Stimulated activated CD8-positive, alpha-beta memory T cell treated with anti-CD3 and anti-CD28 coated beads, Interleukin-12 subunit alpha, Interleukin-12 subunit beta, amount 100 ng/mL, for 24 hours (primary cell): ENCODE measurements around the gene DRAM2.
"Not testable (repeated sequence)": the region's sequence is repeated elsewhere in the genome, so short reads cannot be mapped to it uniquely, and the experiment has no call there.

ENCODE experiments used
- DNase-seq: peaks from one replicate; pipeline ENCODE4 v3.0.0-alpha.2; 2020; ENCODE audit errors: extremely low read depth

Gene DRAM2

DNA sequence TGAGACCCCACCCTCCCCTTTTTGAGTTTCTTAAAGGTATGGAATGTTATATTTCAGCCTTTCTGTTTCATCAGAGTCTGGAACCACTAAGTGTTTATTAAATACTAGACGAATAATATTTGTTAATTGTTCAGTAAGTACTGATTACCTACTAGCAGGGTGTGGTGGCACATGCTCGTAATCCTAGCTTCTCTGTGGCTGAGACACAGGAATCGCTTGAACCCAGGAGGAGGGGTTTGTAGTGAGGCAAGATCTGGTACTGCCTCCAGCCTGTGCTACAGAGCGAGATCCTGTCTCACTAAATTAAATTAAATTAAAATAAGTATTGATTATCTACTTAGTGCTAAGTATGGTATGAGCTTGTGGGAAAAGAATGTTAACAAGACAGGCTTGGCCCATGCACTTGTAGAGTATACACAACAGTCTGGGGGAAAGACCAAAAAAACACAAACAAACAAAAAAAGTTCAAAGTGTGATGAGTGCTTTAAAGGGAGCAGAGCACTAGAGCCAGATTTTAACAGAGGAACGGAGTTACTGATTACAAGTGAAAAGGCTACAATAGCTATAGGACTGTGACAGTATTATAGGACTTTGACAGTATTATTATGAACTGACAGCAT is 2.6 kb upstream of the DRAM2 start:
- no peak for DNase-seq

DNA sequence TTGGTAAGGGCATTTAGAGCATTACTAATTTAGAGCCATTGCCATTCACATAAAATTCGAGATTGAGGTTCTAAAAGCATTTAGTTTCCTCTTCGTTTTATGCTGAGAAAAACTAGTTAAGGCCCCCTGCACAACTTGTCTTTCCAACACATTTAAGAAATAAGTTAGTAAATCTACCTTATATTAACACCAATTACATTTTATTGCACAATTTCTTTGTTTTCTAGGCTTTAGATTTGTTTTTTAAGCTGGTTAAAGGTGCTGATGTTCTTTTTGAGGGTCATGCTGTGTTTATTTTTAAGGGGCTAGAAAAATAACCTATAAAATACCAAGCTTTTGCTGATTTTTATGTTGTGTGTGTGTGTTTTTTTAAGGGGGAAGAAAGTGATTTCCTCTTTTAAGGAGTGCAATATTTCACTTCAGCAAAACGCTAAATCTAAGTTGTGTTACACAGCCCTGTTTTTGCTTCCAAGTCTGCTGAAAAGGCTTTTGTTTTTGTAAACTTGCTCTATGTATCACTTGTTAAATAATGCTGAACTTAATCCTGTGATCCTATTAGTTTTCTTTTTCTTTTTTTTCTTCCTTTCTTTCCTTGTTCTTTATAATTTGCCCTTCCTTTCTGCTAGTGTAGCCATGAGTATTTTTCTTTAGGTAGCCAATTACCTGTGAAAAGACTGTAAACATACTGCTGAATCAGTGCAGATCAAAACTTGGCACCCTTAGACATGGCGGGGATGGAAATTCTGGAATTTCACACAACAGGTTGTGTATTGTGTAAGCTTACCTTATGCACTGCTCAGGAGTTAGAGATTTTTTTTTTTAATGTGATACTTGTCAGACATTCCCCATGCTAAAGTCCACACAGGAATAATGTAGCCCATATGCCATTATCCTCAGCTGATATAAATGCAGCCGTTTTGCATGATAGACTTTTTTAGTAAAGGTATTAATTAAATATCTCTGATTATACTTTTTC is 1.6 kb upstream of the DRAM2 start:
- no peak for DNase-seq

- DNase-seq, result no peak
These were observed 731 bp upstream of the DRAM2 start for GRCh38 chr1:111140680-111140967.

DNA sequence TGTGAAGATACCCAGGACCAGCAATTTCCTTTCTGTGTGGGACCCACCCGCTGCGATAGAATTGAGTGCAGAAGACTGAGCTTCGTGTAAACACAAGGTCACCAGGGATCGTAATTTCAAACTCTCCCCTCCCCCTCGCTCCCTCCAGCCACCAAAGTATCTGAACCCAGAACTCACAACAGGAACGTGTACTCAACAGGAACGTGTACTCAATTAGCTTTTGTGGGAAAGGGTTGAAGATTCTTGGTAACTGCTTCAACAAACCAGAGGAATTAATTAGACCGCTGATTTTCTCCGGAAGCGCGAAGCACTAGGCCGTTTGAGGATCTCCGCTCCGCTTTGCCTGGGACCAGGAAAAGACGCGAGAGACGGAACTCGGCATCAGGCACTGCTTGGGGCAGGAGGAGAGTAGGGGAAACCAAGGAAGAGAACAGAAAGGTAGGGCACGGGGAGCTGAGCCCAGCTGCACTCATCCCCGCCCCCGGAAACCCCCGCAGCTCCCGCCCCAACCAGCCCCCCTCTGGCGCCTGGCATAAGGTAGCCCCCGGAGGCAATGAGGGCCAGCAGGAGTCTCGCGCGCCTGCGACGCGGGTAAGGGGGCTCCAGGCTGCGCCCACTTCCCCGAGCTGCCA is 453 bp downstream of the DRAM2 start:
- DNase-seq, result no peak

GRCh38 chr1:111133866-111134265 is 6.0 kb downstream of the DRAM2 start:
- DNase-seq, result no peak

DNA sequence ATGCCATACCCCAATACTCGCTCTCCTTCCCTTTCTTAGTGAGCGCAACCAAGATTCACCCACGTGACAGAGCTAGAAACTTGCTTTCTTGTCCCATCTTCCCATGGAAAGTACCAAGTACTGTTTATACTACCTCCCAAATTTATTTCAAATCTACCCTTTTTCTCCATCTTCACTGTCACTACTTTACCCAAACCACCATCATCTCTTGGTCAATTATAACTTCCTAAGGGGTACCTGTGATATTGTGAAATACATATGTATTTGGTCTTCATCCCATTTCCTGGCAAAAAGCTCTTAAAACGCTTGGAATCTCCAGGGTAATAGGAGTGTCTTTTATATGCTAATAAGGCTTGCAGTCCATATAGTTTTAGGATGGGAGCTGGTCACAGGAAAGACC is 8.2 kb downstream of the DRAM2 start:
- DNase-seq, result no peak

DNA sequence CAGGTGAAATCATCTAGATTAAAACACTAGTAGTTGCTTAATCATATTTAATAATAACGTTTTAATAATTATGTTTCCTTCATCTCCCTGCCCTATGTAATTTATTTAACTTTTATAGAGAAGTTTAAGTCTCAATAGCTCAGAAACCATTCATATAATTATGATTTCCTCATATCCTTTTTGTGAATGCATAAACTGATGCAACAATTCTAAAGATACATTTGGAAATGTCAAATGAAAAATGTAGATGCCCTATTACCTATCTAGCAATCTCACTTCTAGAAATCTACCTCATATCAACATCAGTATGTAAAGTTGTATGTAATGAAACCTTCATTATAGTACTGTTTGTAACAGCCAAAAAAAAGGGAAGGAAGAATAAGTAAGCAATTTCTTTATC is 10.5 kb downstream of the DRAM2 start:
- DNase-seq, result no peak

DNA sequence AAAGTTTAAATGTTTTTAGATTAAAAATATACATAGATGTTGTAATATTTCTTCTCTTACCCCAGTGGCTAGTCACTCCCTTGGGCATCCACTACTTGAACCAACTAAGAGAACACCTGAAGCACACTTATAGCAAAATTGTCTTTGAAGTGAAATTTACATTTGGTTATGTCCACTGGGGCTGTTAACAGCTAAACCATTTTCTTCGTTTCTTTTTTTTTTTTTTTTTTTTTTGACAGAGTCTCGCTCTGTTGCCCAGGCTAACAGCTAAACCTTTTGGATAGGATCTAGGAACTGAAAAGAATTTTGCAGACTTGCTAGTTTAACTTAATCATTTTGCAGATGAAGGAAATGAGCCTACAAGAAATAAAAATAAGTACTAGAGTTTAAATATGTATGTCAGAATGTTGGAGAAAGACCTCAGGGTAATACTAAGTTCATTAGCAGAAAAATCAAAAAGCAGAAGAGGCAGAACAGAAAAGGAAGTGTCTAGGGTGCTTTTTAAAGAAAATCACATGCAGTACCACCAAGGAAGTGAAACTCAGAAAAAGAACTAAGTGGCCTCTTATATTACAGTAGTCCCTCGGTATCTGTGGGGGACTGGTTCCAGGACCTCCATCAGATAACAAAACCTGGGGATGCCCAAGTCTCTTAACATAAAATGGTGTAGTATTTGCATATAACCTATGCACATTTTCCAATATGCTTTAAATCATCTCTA is 11.8 kb downstream of the DRAM2 start:
- DNase-seq, result no peak

DNA sequence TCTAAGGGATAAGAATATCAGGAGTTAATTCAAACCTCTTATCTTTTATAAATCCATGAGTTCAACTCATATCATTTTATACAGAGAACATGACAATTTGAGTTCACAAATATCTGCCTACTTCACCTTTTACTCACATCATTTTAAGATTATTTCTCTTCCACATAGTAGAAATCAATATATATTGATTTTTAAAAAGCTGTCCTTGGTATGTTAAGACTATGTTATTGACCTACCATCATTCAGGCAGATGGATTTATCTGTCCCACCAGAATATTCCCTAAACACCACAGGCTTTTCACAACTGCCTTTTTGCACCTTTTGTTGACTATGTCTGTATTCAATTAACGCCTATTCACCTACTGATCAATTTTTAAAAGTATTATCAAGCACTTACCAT is 13.5 kb downstream of the DRAM2 start:
- DNase-seq, result no peak

DNA sequence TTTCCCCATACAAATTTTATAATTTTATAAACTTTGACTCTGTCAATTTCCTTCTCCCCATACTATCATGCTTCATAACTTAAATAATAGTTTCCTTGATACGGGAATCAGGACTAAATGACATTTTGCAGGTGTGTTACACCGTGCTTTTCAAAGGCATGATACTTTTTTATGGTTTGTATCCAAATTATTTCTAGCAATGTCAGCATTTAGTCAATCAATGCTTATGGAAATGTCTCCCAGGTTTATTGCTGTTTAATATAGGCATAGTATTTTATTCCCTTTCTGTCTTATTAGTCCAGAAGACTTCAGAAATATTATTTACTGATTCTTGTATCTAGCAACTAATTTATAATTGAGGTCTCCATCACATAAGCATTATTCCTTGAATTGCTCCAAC is 23.4 kb downstream of the DRAM2 start:
- no peak for DNase-seq

DNA sequence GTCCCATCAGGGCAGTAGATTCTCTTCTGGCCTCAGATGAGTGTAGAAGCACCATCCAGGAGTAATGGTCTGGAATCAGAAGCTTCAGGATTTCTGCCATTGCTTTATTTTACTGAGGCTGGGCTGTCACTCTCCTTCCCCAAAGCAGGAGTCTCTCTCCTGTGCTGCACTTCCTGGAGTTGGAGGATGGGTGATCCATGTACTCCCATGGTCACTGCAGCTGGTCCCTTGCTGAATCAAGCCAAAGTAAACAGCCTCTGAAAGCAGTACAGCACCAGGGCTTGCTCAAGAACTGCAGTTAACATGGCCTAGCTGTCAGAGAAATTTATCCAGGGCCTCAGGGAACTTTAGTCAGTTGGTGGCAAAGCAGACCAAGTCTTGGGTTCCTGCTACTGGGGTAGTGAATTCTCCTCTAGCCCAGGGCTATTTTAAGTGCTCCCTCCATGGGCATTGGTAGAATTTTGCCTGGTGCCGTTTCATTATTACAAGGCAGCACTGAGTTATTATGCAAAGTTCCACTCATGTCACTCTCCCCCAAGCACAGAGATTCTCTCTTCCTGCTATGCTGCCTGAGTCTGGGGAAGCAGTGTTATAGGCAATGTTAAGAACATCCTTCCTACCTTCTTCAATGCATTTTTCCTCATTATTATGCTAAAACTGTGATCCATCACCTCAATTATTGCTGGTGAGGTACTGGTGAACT is 29.5 kb downstream of the DRAM2 start:
- DNase-seq, result no peak

DNA sequence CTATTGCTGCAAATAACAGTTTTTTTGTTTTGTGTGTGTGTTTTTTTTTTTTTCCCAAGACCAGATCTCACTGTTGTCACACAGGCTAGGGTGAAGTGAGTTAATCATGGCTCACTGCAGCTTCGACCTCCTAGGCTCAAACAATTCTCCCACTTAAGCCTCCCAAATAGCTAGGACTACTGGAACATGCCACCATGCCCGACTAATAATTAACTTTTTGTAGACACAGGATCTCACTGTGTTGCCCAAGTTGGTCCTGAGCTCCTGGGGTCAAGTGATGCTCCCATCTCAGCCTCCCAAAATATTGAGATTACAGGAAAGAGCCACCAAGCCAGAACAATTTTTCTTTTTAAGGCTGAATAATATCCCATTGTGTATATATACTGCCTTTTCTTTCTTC is 34.9 kb downstream of the DRAM2 start:
- no peak for DNase-seq

GRCh38 chr1:111101854-111102642 is 37.8 kb downstream of the DRAM2 start:
- no peak for DNase-seq

GRCh38 chr1:111099289-111099688 is 40.6 kb downstream of the DRAM2 start:
- DNase-seq, result no peak

DNA sequence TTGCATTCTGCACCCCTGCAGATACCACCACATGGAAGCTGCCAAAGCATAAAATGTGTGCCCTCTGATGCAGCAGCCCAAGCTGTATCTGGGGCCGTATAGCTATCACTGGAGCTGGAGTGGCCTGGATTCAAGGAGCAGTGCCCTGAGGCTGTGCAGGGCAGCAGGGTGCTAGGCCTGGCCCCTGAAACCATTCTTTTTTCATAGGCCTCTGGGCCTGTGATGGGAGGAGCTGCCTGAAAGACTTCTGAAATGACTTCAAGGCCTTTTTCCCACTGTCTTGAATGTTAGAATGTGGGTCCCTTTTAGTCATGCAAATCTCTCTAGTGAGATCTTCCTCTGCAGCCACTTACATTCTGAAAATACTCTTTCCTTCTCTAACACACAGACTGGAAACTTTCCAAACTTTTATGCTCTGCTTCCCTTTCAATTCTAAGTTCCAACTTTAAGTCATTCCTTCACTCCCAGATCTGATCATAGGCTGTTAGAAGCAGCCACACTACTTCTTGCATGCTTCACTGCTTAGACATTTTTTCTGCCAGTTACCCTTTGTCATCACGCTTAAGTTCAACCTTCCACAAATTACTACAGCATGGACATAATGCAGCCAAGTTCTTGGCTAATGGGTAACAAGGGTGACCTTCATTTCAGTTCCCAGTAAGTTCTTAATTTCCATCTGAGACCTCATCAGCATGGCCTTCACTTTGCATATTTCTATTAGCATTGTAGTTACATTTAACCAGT is 42.4 kb downstream of the DRAM2 start:
- DNase-seq, result no peak

DNA sequence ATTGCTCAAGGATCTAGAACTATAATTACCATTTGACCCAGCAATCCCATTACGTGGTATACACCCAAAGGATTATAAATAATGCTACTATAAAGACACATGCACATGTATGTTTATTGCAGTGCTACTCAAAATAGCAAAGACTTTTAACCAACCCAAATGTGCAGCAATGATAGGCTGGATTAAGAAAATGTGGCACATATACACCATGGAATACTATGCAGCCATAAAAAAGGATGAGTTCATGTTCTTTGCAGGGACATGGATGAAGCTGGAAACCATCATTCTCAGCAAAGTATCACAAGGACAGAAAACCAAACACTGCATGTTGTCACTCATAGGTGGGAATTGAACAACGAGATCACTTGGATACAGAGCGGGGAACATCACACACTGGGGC is 44.5 kb downstream of the DRAM2 start:
- DNase-seq, result not testable (repeated sequence)

GRCh38 chr1:111089638-111090037 is 50.3 kb downstream of the DRAM2 start:
- no peak for DNase-seq

DNA sequence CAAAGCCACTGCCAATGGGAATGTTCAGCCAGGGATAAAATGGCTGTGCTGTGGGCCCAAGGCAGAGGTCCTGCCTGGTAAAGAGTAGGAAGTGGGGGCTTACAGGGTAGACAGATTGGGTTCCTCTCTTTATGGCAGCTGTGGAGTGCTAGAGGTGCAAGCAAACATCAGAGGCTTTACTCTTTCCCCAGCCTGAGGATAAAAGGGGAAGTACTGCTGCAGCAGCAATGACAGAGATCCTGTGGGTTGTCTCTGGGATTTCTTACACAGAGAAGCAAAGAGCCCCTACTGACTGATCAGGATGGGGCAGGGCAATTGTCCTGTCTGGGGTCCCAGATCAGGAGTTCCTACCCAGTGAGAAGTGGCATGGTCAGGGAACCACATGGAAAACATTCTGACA is 54.2 kb downstream of the DRAM2 start:
- DNase-seq, result no peak

DNA sequence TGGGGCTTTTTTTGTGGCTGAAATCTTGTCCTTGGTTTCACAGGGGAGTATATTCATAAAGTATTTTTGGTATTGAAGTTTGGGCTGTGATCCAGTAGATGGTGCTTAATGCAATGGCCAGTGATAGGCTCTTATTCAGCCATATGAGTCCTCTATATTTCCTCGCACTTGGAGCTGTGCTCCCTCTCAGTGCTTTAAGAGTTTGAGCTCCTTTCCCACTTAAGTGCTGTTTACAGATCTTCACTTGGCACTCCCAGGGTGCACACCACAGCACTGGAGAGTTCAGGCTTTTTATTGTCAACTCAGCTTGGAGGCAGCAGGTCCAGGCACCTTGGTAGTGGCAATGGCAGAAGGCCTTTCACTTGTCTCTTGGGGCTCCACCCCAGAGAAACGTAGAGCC is 54.9 kb downstream of the DRAM2 start:
- no peak for DNase-seq
